Hepatocyte (in vitro differentiated cells): ENCODE data around the gene MTFR1L. TPM values are rescaled to one million over a fixed set of nuclear protein-coding genes. Genes with fewer than 3 reads are reported as not detected.

Experiments used
- DNase-seq: peaks from one replicate; pipeline ENCODE4 v3.0.0-alpha.2; 2016; ENCODE audit warnings: low spot score
- H2AFZ ChIP-seq: fragments of 200-600 bp; sonication (generic); 2 replicates; pipeline ENCODE4 v1.6.0; 2016; ENCODE audit warnings: antibody characterized with exemption, mild to moderate bottlenecking
- H3K27ac ChIP-seq: fragments of 200-600 bp; sonication (generic); 2 replicates; pipeline ENCODE4 v1.5.1; 2016; ENCODE audit warnings: mild to moderate bottlenecking
- H3K27me3 ChIP-seq: fragments of 200-600 bp; sonication (generic); 2 replicates; pipeline ENCODE4 v1.6.1; 2016
- H3K36me3 ChIP-seq: fragments of 200-600 bp; sonication (generic); replicated peaks from 2 replicates; pipeline ENCODE4 v1.5.1; 2016; ENCODE audit warnings: low read depth; ENCODE audit not compliant: insufficient read depth
- H3K4me1 ChIP-seq: fragments of 200-600 bp; sonication (generic); 2 replicates; pipeline ENCODE4 v1.5.1; 2016; ENCODE audit warnings: mild to moderate bottlenecking, moderate library complexity; ENCODE audit not compliant: insufficient read depth
- H3K4me2 ChIP-seq: fragments of 200-600 bp; sonication (generic); 2 replicates; pipeline ENCODE4 v1.6.0; 2016
- H3K4me3 ChIP-seq: fragments of 200-600 bp; sonication (generic); 2 replicates; pipeline ENCODE4 v1.5.1; 2016; ENCODE audit warnings: mild to moderate bottlenecking
- H3K79me2 ChIP-seq: fragments of 200-600 bp; sonication (generic); 2 replicates; pipeline ENCODE4 v1.6.0; 2017; ENCODE audit warnings: mild to moderate bottlenecking
- H3K9me2 ChIP-seq: fragments of 200-600 bp; sonication (generic); replicated peaks from 2 replicates; pipeline ENCODE4 v1.6.0; 2017; ENCODE audit warnings: mild to moderate bottlenecking; ENCODE audit not compliant: insufficient read depth
- H3K9me3 ChIP-seq: fragments of 200-600 bp; sonication (generic); 2 replicates; pipeline ENCODE4 v1.5.1; 2016; ENCODE audit warnings: low read depth, mild to moderate bottlenecking
- H4K20me1 ChIP-seq: fragments of 200-600 bp; sonication (generic); 2 replicates; pipeline ENCODE4 v1.6.0; 2016; ENCODE audit warnings: mild to moderate bottlenecking; ENCODE audit not compliant: insufficient read depth, poor library complexity, severe bottlenecking
- EZH2 ChIP-seq: fragments of 200-600 bp; sonication (generic); IDR thresholded peaks from 2 replicates; pipeline ENCODE4 v1.6.1; 2016; ENCODE audit warnings: antibody characterized with exemption, mild to moderate bottlenecking, borderline replicate concordance
- EZH2phosphoT487 ChIP-seq: fragments of 200-600 bp; sonication (generic); IDR thresholded peaks from one replicate; pipeline ENCODE4 v1.6.1; 2018; ENCODE audit warnings: antibody characterized with exemption, mild to moderate bottlenecking, low read depth, moderate library complexity; ENCODE audit not compliant: unreplicated experiment, severe bottlenecking
- WGBS: methylation state at CpG from one replicate; pipeline ENCODE4 v1.1.6; 2016; ENCODE audit warnings: low lambda C conversion rate; ENCODE audit errors: missing lambda C conversion rate; 5-methylcytosine and 5-hydroxymethylcytosine counted together
- polyA plus RNA-seq: library from polyadenylated mRNA; unstranded; fragments of >200 nt; fragmentation: Nextera tagmentation; extraction: Ambion mirVana; gene quantifications from 2 replicates; pipeline ENCODE4 v1.2.1, GENCODE V29; 2016
- total RNA-seq: library from RNA; depleted of rRNA; stranded (reverse); fragments of >200 nt; gene quantifications from 2 replicates; pipeline ENCODE4 v1.2.3, GENCODE V29; 2014
- TF ChIP-seq, protein P1 (sequence below): fragments of 200-600 bp; sonication (generic); IDR thresholded peaks from 2 replicates; pipeline ENCODE4 v1.5.1; 2016; ENCODE audit warnings: antibody characterized with exemption, mild to moderate bottlenecking; ENCODE audit not compliant: poor library complexity

The MTFR1L gene
- total and polyA plus RNA-seq, 2 experiments from 2014 or later: 62.6 to 103 TPM

DNA sequence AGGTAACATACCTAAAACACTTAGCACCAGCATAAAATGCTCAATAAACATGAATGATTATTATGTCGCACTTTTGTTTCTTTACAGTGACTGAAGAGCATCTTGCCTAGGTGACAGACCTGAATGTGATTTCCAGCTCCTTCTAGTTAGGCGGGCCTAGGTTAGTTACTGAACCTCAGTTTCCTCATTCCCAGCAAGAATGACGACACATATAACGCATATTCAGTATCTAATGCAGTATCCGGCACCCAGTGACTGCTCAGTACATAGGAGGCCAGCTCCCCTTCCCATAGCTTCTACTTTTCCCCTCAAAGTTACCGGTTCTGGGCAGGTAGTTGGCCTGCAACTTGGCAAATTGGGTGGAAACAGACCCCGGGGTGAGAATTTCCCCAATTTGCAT is 38.7 kb downstream of the MTFR1L start:
- Histone ChIP-seq H3K79me2 (peaks cover 13% of the 10 kb centered on the region), H3K36me3 (no peaks in the 10 kb centered on the region), H3K9me3 (no peaks in the 10 kb centered on the region), H3K27me3 (no peaks in the 10 kb centered on the region), H2AFZ (peak overlapping the region; percentile 80), H3K4me1 (peaks cover 17% of the 10 kb centered on the region), H3K4me3 (peak overlapping the region; percentile 78), H4K20me1 (no peaks in the 10 kb centered on the region), H3K9me2 (no peaks in the 10 kb centered on the region), H3K27ac (no peak overlapping the region), H3K4me2 (peak overlapping the region; percentile 97)
- TF ChIP-seq EZH2: no peak
- no peak for TF ChIP-seq EZH2phosphoT487
- TF ChIP-seq, protein P1, sequence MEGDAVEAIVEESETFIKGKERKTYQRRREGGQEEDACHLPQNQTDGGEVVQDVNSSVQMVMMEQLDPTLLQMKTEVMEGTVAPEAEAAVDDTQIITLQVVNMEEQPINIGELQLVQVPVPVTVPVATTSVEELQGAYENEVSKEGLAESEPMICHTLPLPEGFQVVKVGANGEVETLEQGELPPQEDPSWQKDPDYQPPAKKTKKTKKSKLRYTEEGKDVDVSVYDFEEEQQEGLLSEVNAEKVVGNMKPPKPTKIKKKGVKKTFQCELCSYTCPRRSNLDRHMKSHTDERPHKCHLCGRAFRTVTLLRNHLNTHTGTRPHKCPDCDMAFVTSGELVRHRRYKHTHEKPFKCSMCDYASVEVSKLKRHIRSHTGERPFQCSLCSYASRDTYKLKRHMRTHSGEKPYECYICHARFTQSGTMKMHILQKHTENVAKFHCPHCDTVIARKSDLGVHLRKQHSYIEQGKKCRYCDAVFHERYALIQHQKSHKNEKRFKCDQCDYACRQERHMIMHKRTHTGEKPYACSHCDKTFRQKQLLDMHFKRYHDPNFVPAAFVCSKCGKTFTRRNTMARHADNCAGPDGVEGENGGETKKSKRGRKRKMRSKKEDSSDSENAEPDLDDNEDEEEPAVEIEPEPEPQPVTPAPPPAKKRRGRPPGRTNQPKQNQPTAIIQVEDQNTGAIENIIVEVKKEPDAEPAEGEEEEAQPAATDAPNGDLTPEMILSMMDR: no peak
- no peak for DNase-seq
- WGBS: 41% methylated on average over 7 of the region's 7 CpGs

GRCh38 chr1:25858906-25859789 is 39.4 kb downstream of the MTFR1L start, which contains the start of gene AUNIP:
Gene AUNIP, minus strand, starts transcription at chr1:25859457. Its CDS starts 100 bp downstream, at chr1:25859357.
- Histone ChIP-seq H3K4me1 (peaks cover 17% of the 10 kb centered on the region), H3K9me3 (no peaks in the 10 kb centered on the region), H3K9me2 (no peaks in the 10 kb centered on the region), H3K4me2 (peak within 1 kb of the TSS; percentile 97), H3K79me2 (peaks cover 13% of the 10 kb centered on the region), H3K4me3 (peak within 1 kb of the TSS; percentile 78), H3K36me3 (no peaks in the 10 kb centered on the region), H4K20me1 (no peaks in the 10 kb centered on the region), H2AFZ (peak within 1 kb of the TSS; percentile 95), H3K27me3 (no peaks in the 10 kb centered on the region), H3K27ac (peak within 1 kb of the TSS; percentile 94)
- 1% methylated on average over 43 of the region's 77 CpGs for WGBS
- no peak for TF ChIP-seq EZH2phosphoT487
- no peak for TF ChIP-seq EZH2
- TF ChIP-seq, protein P1: no peak
- peak; percentile 96 for DNase-seq

DNA sequence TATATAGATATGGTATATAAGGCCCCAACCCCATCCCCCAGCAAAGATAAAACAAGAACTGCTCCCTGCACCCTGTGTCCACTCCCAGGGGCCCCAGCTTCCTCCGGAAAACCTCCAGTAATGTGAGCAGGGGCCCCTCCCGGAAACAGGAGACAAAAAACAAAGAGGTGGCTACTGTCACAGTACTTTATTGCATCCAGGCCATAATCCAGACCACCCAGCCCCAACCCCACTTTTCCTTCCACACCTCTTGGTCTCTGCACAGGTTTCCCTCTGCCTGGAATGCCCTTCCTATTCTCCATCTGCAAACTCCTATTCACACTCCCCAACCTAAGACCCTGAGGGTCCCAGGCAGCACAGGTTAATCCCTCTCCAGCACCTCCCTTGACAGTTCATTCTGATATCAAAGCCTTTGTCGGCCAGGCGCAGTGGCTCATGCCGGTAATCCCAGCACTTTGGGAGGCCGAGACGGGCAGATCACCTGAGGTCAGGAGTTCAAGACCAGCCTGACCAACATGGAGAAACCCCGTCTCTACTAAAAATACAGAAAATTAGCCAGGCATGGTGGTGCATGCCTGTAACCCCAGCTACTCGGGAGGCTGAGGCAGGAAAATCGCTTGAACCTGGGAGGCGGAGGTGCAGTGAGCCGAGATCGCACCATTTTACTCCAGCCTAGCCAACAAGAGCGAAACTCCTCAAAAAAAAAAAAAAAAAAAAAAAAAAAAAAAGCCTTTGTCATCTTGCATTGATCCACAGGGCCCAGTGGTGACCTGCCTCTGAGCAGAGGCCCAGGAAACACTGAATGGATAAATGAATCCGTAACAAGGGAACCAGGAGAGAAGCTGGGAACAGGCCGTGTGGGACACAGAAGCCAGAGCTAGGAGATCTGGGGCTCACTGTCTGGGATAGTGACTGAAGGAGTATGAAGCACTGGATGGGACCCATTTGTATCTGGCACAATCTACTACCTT is 41.8 kb downstream of the MTFR1L start:
- Histone ChIP-seq H3K36me3 (no peaks in the 10 kb centered on the region), H3K9me2 (no peaks in the 10 kb centered on the region), H3K4me3 (no peak overlapping the region), H3K9me3 (no peaks in the 10 kb centered on the region), H3K27ac (peak overlapping the region; percentile 63), H3K79me2 (peaks cover 12% of the 10 kb centered on the region), H2AFZ (no peak overlapping the region), H3K4me1 (peaks cover 19% of the 10 kb centered on the region), H3K27me3 (no peaks in the 10 kb centered on the region), H3K4me2 (peak overlapping the region; percentile 97), H4K20me1 (no peaks in the 10 kb centered on the region)
- TF ChIP-seq EZH2phosphoT487 (no peak), EZH2 (no peak)
- TF ChIP-seq, protein P1: no peak
- no peak for DNase-seq
- 62% methylated on average over 16 of the region's 16 CpGs for WGBS
